B cell (primary cell): ENCODE results near the gene SLIT3. TPM values are rescaled to one million over a fixed set of nuclear protein-coding genes. Genes with fewer than 3 reads are reported as not detected.
"Not testable (repeated sequence)": the region's sequence is repeated elsewhere in the genome, so short reads cannot be mapped to it uniquely, and the experiment has no call there.

Experiments
- ATAC-seq: fragments of 200-7000 bp; cut with Tn5 transposase; one replicate; pipeline ENCODE4 v1.10.0; 2021; ENCODE audit warnings: low read depth, mild to moderate bottlenecking, moderate number of reproducible peaks, moderate library complexity
- CTCF ChIA-PET: fragments of 350-600 bp; sonication (Branson Sonifier 250); formaldehyde crosslinking; loops from one replicate; lab custom pipeline; 2021; ENCODE audit warnings: antibody characterized with exemption, inconsistent platforms; lab: Charles Lee
- POLR2A ChIA-PET: fragments of 350-600 bp; sonication (Branson Sonifier 250); formaldehyde crosslinking; loops from one replicate; lab custom pipeline; 2021; ENCODE audit warnings: antibody characterized with exemption; lab: Charles Lee
- DNase-seq: peaks from one replicate; pipeline ENCODE4 v3.0.0; 2013
- H2AFZ ChIP-seq: 2 replicates; pipeline ENCODE4 v1.6.1; 2012; ENCODE audit warnings: mild to moderate bottlenecking, low read depth, low read length; ENCODE audit not compliant: insufficient read depth, poor library complexity, severe bottlenecking
- H3K27ac ChIP-seq, 2 donors: 1 replicate in 1 of 2; 2 replicates in 1 of 2; pipeline ENCODE4 v1.5.1; 2012 to 2013; ENCODE audit warnings: low read length in 2 of 2, mild to moderate bottlenecking in 2 of 2, moderate library complexity in 1 of 2
- H3K27me3 ChIP-seq, 4 experiments: fragments of 200-600 bp in 1 of 4; sonication (generic) in 1 of 4; replicated peaks in 1 of 4; 1 replicate in 2 of 4; 2 replicates in 2 of 4; pipeline versions ENCODE4 v1.6.1 to v1.7.0; 2013 to 2016; ENCODE audit warnings: low read length in 3 of 4, mild to moderate bottlenecking in 2 of 4, mixed read lengths in 1 of 4, moderate library complexity in 1 of 4; ENCODE audit not compliant: insufficient read depth in 4 of 4, control insufficient read depth in 3 of 4; ENCODE audit errors: control extremely low read depth in 1 of 4
- H3K36me3 ChIP-seq, 2 experiments: replicated peaks in 1 of 2; 1 replicate in 1 of 2; 2 replicates in 1 of 2; pipeline versions ENCODE4 v1.6.1 to v1.7.1; 2013; ENCODE audit warnings: low read length in 1 of 2; ENCODE audit not compliant: insufficient read depth in 2 of 2, control insufficient read depth in 1 of 2; ENCODE audit errors: control extremely low read depth in 1 of 2, extremely low read depth in 1 of 2
- H3K4me1 ChIP-seq, 2 donors: fragments of 200-600 bp in 1 of 2; sonication (generic) in 1 of 2; 1 replicate in 1 of 2; 2 replicates in 1 of 2; pipeline versions ENCODE4 v1.5.1 to v1.6.1; 2013 to 2017; ENCODE audit warnings: low read length in 2 of 2; ENCODE audit not compliant: control insufficient read depth in 2 of 2, insufficient read depth in 2 of 2
- H3K4me2 ChIP-seq: replicated peaks from 2 replicates; pipeline ENCODE3; 2012; ENCODE audit warnings: mild to moderate bottlenecking, low read depth, low read length; ENCODE audit not compliant: poor library complexity, severe bottlenecking
- H3K4me3 ChIP-seq, 5 experiments: fragments of 200-600 bp in 1 of 5; sonication (generic) in 1 of 5; 1 replicate in 3 of 5; 2 replicates in 2 of 5; pipeline versions ENCODE4 v1.5.1 to v1.7.0; 2011 to 2016; ENCODE audit warnings: low read length in 4 of 5, mild to moderate bottlenecking in 4 of 5, low read depth in 2 of 5, control low read depth in 1 of 5, moderate library complexity in 1 of 5; ENCODE audit not compliant: insufficient read depth in 1 of 5; ENCODE audit errors: control extremely low read depth in 1 of 5, extremely low read depth in 1 of 5
- H3K79me2 ChIP-seq: fragments of 200-600 bp; sonication (generic); one replicate; pipeline ENCODE4 v1.6.0; 2016; ENCODE audit warnings: low read length; ENCODE audit not compliant: control insufficient read depth, insufficient read depth
- H3K9ac ChIP-seq: fragments of 200-600 bp; sonication (generic); 2 replicates; pipeline ENCODE4 v1.6.1; 2017; ENCODE audit warnings: mild to moderate bottlenecking, low read length, moderate library complexity
- H3K9me3 ChIP-seq, 3 donors: one replicate each; pipeline versions ENCODE4 v1.6.1 to v1.7.1; 2013; ENCODE audit warnings: low read length in 2 of 3; ENCODE audit not compliant: control insufficient read depth in 2 of 3, insufficient read depth in 1 of 3; ENCODE audit errors: control extremely low read depth in 1 of 3
- H4K20me1 ChIP-seq: 2 replicates; pipeline ENCODE4 v1.6.0; 2012; ENCODE audit warnings: mild to moderate bottlenecking, low read length; ENCODE audit not compliant: insufficient read depth, control insufficient read depth, poor library complexity, severe bottlenecking
- H3K27ac Mint-ChIP-seq: one replicate; pipeline ENCODE4 v1.8.0; 2021; ENCODE audit warnings: mixed read lengths
- H3K27me3 Mint-ChIP-seq: one replicate; pipeline ENCODE4 v1.8.0; 2021; ENCODE audit warnings: mixed read lengths
- H3K4me1 Mint-ChIP-seq: one replicate; pipeline ENCODE4 v1.8.0; 2021; ENCODE audit warnings: mixed read lengths
- H3K4me3 Mint-ChIP-seq: one replicate; pipeline ENCODE4 v1.8.0; 2021; ENCODE audit warnings: mixed read lengths
- H3K9me3 Mint-ChIP-seq: one replicate; pipeline ENCODE4 v1.8.0; 2022; ENCODE audit warnings: mixed read lengths; ENCODE audit not compliant: insufficient read depth
- EZH2 ChIP-seq: IDR thresholded peaks from 2 replicates; pipeline ENCODE4 v1.6.1; 2012; ENCODE audit warnings: borderline replicate concordance, low read depth, mild to moderate bottlenecking, moderate library complexity, low read length; ENCODE audit not compliant: insufficient read depth, poor library complexity, severe bottlenecking
- WGBS: methylation state at CpG from one replicate; pipeline ENCODE4 v1.1.5; 2013; ENCODE audit warnings: missing lambda C conversion rate; ENCODE audit not compliant: insufficient coverage; 5-methylcytosine and 5-hydroxymethylcytosine counted together
- intact Hi-C: fragments of 100-400 bp; cut with micrococcal nuclease; formaldehyde crosslinking; loops from one replicate; pipeline ENCODE4 v1.10.0; 2022
- polyA plus RNA-seq: library from polyadenylated mRNA; depleted of rRNA; stranded (reverse); fragments of >200 nt; gene quantifications from 2 replicates; pipeline ENCODE4 v1.2.3, GENCODE V29; 2012
- total RNA-seq, 2 donors: library from RNA; stranded (reverse); fragments of 120-200 nt in 1 of 2; gene quantifications; 1 replicate in 1 of 2; 2 replicates in 1 of 2; pipeline versions ENCODE4 v1.2.3 to v1.2.4, GENCODE V29; 2013 to 2022
- TF ChIP-seq, protein P1 (sequence below): fragments of 200-600 bp; IDR thresholded peaks from one replicate; pipeline ENCODE4 v1.8.0; 2022; ENCODE audit warnings: antibody characterized with exemption, mild to moderate bottlenecking

SLIT3 gene
- total and polyA plus RNA-seq, 2 donors (not counting 1 experiment from before 2014, with no cell fraction given) = not detected

DNA sequence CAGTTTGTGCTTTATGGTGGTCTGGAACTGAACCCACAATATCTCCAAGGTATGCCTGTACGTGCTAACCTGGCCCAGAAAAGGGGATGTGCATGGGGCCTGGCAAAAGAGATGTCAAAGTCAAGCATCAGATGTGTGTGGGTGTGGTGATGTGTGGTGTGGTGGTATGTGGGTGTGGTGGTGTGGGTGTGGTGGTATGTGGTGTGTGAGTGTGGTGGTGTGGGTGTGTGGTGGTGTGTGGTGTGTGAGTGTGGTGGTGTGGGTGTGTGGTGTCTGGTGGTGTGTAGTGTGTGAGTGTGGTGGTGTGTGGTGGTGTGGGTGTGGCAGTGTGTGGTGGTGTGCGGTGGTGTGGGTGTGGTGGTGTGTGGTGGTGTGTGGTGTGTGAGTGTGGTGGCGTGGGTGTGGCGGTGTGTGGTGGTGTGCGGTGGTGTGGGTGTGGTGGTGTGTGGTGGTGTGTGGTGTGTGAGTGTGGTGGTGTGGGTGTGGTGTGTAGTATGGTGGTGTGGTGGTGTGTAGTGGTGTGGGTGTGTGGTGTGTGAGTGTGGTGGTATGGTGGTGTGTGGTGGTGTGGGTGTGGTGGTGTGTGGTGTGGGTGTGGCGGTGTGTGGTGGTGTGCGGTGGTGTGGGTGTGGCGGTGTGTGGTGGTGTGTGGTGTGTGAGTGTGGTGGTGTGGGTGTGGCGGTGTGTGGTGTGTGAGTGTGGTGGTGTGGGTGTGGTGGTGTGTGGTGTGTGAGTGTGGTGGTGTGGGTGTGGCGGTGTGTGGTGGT, 554.6 kb downstream of the SLIT3 start:
- H4K20me1 ChIP-seq, H3K4me2 ChIP-seq, H3K4me1 ChIP-seq, H3K9ac ChIP-seq, H3K4me3 ChIP-seq, H3K4me3 Mint-ChIP-seq, H3K79me2 ChIP-seq, CTCF ChIA-PET, H3K27me3 ChIP-seq, H2AFZ ChIP-seq, H3K27ac Mint-ChIP-seq, intact Hi-C loops, DNase-seq, H3K27ac ChIP-seq, H3K27me3 Mint-ChIP-seq, POLR2A ChIA-PET, H3K9me3 Mint-ChIP-seq, H3K36me3 ChIP-seq, ATAC-seq, H3K4me1 Mint-ChIP-seq: not testable (repeated sequence)
- H3K9me3 ChIP-seq = peaks cover 0 to 21% (median 0%) of the 10 kb centered on the region in 3 donors
- 85% methylated on average over 4 of the region's 10 CpGs for WGBS

DNA sequence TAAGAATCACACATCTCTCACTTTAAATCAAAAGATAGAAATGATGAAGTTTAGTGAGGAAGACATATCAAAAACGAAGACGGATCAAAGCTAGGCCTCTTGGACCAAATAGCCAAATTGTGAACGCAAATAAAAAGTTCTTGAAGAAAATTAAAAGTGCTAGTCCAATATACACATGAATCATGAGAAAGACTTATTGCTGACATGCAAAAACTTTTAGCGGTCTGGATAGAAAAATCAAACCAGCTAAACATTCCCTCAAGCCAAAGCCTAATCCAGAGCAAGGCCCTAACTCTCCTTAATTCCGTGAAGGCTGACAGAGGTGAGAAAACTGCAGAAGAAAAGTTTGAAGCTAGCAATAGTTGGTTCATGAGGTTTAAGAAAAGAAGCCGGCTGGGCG, 557.3 kb downstream of the SLIT3 start:
- no peak for DNase-seq
- peaks cover 6% of the 10 kb centered on the region for H3K9me3 Mint-ChIP-seq
- Histone ChIP-seq H3K27ac (no peak overlapping the region), H3K9ac (no peak overlapping the region), H3K79me2 (no peaks in the 10 kb centered on the region), H3K9me3 (peaks cover 0 to 17% (median 0%) of the 10 kb centered on the region in 3 donors), H3K4me2 (no peak overlapping the region), H3K36me3 (no peaks in the 10 kb centered on the region), H3K4me3 (no peak overlapping the region), H2AFZ (no peak overlapping the region), H4K20me1 (no peaks in the 10 kb centered on the region), H3K4me1 (no peaks in the 10 kb centered on the region), H3K27me3 (no peaks in the 10 kb centered on the region)
- CTCF ChIA-PET = interaction anchor here (1.0 kb wide), 1 partner anchor 11 kb away, joined by 3 read pairs; no protein-coding TSS in a partner anchor
- no peak overlapping the region for H3K4me3 Mint-ChIP-seq
- no peak for TF ChIP-seq EZH2
- TF ChIP-seq, protein P1, sequence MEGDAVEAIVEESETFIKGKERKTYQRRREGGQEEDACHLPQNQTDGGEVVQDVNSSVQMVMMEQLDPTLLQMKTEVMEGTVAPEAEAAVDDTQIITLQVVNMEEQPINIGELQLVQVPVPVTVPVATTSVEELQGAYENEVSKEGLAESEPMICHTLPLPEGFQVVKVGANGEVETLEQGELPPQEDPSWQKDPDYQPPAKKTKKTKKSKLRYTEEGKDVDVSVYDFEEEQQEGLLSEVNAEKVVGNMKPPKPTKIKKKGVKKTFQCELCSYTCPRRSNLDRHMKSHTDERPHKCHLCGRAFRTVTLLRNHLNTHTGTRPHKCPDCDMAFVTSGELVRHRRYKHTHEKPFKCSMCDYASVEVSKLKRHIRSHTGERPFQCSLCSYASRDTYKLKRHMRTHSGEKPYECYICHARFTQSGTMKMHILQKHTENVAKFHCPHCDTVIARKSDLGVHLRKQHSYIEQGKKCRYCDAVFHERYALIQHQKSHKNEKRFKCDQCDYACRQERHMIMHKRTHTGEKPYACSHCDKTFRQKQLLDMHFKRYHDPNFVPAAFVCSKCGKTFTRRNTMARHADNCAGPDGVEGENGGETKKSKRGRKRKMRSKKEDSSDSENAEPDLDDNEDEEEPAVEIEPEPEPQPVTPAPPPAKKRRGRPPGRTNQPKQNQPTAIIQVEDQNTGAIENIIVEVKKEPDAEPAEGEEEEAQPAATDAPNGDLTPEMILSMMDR = no peak
- H3K27me3 Mint-ChIP-seq = no peaks in the 10 kb centered on the region
- intact Hi-C loops = no loop called here
- POLR2A ChIA-PET = no interaction called here
- H3K4me1 Mint-ChIP-seq = no peaks in the 10 kb centered on the region
- no peak for ATAC-seq
- no CpG with 5 or more reads among the region's 7 CpGs for WGBS
- no peak overlapping the region for H3K27ac Mint-ChIP-seq

DNA sequence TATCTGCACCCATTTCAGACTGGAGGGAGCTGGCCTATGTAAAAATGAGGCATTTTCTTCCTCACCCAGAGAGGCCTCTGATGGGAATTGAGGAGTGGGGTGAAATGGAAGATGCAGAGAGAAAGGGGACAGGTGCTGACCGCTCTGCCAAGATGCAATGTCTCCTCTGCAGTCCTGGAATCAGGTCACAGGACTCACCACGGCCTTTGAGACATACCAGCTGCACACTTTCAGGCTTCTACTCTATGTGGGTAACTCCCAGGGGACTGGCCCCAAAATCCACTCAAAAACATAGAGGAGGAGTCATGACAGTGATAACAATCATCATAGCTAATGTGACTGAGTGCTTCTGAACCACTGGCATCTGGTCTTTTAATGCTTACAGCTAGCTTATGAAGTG, 558.6 kb downstream of the SLIT3 start:
- H3K9me3 ChIP-seq = peaks cover 0 to 10% (median 0%) of the 10 kb centered on the region in 3 donors
- ATAC-seq, H3K27me3 Mint-ChIP-seq, H3K27ac Mint-ChIP-seq, H3K79me2 ChIP-seq, intact Hi-C loops, H3K4me1 Mint-ChIP-seq, H3K4me2 ChIP-seq, H3K9ac ChIP-seq, H3K4me3 ChIP-seq, H4K20me1 ChIP-seq, DNase-seq, H3K4me1 ChIP-seq, H3K27ac ChIP-seq, H3K4me3 Mint-ChIP-seq, CTCF ChIA-PET, H3K27me3 ChIP-seq, POLR2A ChIA-PET, H3K36me3 ChIP-seq, H2AFZ ChIP-seq, H3K9me3 Mint-ChIP-seq: not testable (repeated sequence)
- no CpG with 5 or more reads among the region's 2 CpGs for WGBS
